ENCODE data around the gene NKX6-2. TPM values are rescaled to one million over a fixed set of nuclear protein-coding genes. Genes with fewer than 3 reads are reported as not detected.

The NKX6-2 gene
- polyA plus RNA-seq, 1 donor from 2014 or later: not detected

GRCh38 chr10:132755166-132755711 is 30.7 kb downstream of the NKX6-2 start:
- Histone ChIP-seq H3K9me3 (ENCODE audit: low read length) (no peaks in the 10 kb centered on the region), H3F3A (ENCODE audit: insufficient read depth, low read length, poor library complexity, severe bottlenecking) (no peaks in the 10 kb centered on the region), H3K79me2 (replicated peaks; ENCODE audit: insufficient read depth, low read length) (no peaks in the 10 kb centered on the region), H3K9ac (ENCODE audit: low read length) (no peak overlapping the region), H3K36me3 (ENCODE audit: insufficient read depth, low read length) (no peaks in the 10 kb centered on the region), H3K27ac (ENCODE audit: low read length) (no peak overlapping the region), H3K4me3 (ENCODE audit: low read length) (no peak overlapping the region), H4K20me1 (ENCODE audit: insufficient read depth) (no peaks in the 10 kb centered on the region), H3K4me2 (ENCODE audit: low read length) (no peak overlapping the region), H2AFZ (ENCODE audit: low read depth, low read length) (no peak overlapping the region), H3K9me2 (ENCODE audit: insufficient read depth, low read length) (no peaks in the 10 kb centered on the region), H3K27me3 (ENCODE audit: insufficient read depth, low read depth, low read length) (no peaks in the 10 kb centered on the region)
- no peak for TF ChIP-seq EZH2 (IDR thresholded peaks at IDR 0.05; ENCODE audit: borderline replicate concordance, insufficient read depth, low read length, poor library complexity, severe bottlenecking)
- TF ChIP-seq SMC3 (conservative IDR thresholded peaks at IDR 0.05; ENCODE audit: poor library complexity): no peak
- TF ChIP-seq EP300 (conservative IDR thresholded peaks at IDR 0.05; ENCODE audit: poor library complexity, severe bottlenecking): no peak
- TF ChIP-seq POLR2AphosphoS5 (IDR thresholded peaks at IDR 0.05): no peak
- TF ChIP-seq CTCF (IDR thresholded peaks at IDR 0.05; ENCODE audit: poor library complexity, severe bottlenecking): no peak
- TF ChIP-seq TAF1 (IDR thresholded peaks at IDR 0.05; ENCODE audit: low read depth): no peak
- no peak for TF ChIP-seq RAD21 (conservative IDR thresholded peaks at IDR 0.05)
- no peak for TF ChIP-seq REST (IDR thresholded peaks at IDR 0.05; ENCODE audit: borderline replicate concordance)
- no peak for TF ChIP-seq MXI1 (conservative IDR thresholded peaks at IDR 0.05; ENCODE audit: poor library complexity, severe bottlenecking)

GRCh38 chr10:132754071-132754470 is 31.9 kb downstream of the NKX6-2 start:
- Histone ChIP-seq H3K27ac (ENCODE audit: low read length) (no peak overlapping the region), H3K9me3 (ENCODE audit: low read length) (no peaks in the 10 kb centered on the region)

More at GRCh38 chr10:132754071-132754470, 31.9 kb downstream of the NKX6-2 start:
- H3K27me3 ChIP-seq (ENCODE audit: insufficient read depth, low read depth, low read length): peaks cover 2% of the 10 kb centered on the region
- H3K9ac ChIP-seq (ENCODE audit: low read length): no peak overlapping the region
- no peak overlapping the region for H3K4me3 ChIP-seq (ENCODE audit: low read length)
- no peak overlapping the region for H3K4me2 ChIP-seq (ENCODE audit: low read length)
- H3K36me3 ChIP-seq (ENCODE audit: insufficient read depth, low read length): no peaks in the 10 kb centered on the region
- H3K79me2 ChIP-seq (replicated peaks; ENCODE audit: insufficient read depth, low read length): no peaks in the 10 kb centered on the region
- no peak overlapping the region for H2AFZ ChIP-seq (ENCODE audit: low read depth, low read length)
- no peaks in the 10 kb centered on the region for H4K20me1 ChIP-seq (ENCODE audit: insufficient read depth)
- no peaks in the 10 kb centered on the region for H3K9me2 ChIP-seq (ENCODE audit: insufficient read depth, low read length)
- H3F3A ChIP-seq (ENCODE audit: insufficient read depth, low read length, poor library complexity, severe bottlenecking): no peaks in the 10 kb centered on the region
- TF ChIP-seq EP300 (conservative IDR thresholded peaks at IDR 0.05; ENCODE audit: poor library complexity, severe bottlenecking) (no peak), REST (IDR thresholded peaks at IDR 0.05; ENCODE audit: borderline replicate concordance) (no peak), RAD21 (conservative IDR thresholded peaks at IDR 0.05) (no peak), TAF1 (IDR thresholded peaks at IDR 0.05; ENCODE audit: low read depth) (no peak), CTCF (IDR thresholded peaks at IDR 0.05; ENCODE audit: poor library complexity, severe bottlenecking) (no peak), POLR2AphosphoS5 (IDR thresholded peaks at IDR 0.05) (no peak), SMC3 (conservative IDR thresholded peaks at IDR 0.05; ENCODE audit: poor library complexity) (no peak), MXI1 (conservative IDR thresholded peaks at IDR 0.05; ENCODE audit: poor library complexity, severe bottlenecking) (no peak), EZH2 (IDR thresholded peaks at IDR 0.05; ENCODE audit: borderline replicate concordance, insufficient read depth, low read length, poor library complexity, severe bottlenecking) (no peak)
